Peyer's patch (tissue), 4 donors: ENCODE measurements around the gene SLC25A53.

Source experiments
- POLR2A ChIP-seq, 2 donors: fragments of 450-650 bp; IDR thresholded peaks; one replicate each; pipeline ENCODE4 v1.5.1; 2017; ENCODE audit warnings: antibody characterized with exemption in 2 of 2, mild to moderate bottlenecking in 2 of 2, moderate library complexity in 2 of 2
- TF ChIP-seq, protein P1 (sequence below), 6 experiments: fragments of 450-650 bp in 4 of 6; fragments of 200-600 bp in 2 of 6; sonication (generic) in 1 of 6; IDR thresholded peaks; one replicate each; pipeline ENCODE4 v1.5.1; 2017 to 2019; ENCODE audit warnings: antibody characterized with exemption in 6 of 6, mild to moderate bottlenecking in 3 of 6, moderate library complexity in 1 of 6

DNA sequence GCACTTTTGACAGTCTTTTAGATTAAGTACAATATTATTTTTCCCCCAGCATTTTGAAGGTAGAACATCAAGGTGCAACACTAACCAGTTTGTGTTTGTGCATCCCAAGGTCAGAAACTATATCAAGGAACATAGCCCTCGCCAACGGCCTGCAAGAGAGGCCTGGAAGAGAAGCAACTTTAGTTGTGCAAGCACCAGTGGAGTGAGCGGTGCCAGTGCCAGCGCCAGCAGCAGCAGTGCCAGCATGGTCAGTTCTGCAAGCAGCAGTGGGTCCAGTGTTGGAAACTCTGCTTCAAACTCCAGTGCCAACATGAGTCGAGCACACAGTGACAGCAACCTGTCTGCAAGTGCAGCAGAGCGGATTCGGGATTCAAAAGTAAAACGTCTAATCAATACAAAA is 31.1 kb upstream of the SLC25A53 start:
- TF ChIP-seq POLR2A (IDR thresholded peaks at IDR 0.05), result no peak
- TF ChIP-seq, protein P1, sequence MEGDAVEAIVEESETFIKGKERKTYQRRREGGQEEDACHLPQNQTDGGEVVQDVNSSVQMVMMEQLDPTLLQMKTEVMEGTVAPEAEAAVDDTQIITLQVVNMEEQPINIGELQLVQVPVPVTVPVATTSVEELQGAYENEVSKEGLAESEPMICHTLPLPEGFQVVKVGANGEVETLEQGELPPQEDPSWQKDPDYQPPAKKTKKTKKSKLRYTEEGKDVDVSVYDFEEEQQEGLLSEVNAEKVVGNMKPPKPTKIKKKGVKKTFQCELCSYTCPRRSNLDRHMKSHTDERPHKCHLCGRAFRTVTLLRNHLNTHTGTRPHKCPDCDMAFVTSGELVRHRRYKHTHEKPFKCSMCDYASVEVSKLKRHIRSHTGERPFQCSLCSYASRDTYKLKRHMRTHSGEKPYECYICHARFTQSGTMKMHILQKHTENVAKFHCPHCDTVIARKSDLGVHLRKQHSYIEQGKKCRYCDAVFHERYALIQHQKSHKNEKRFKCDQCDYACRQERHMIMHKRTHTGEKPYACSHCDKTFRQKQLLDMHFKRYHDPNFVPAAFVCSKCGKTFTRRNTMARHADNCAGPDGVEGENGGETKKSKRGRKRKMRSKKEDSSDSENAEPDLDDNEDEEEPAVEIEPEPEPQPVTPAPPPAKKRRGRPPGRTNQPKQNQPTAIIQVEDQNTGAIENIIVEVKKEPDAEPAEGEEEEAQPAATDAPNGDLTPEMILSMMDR (IDR thresholded peaks at IDR 0.05), result no peak
